Measurements from ENCODE around the gene MRGPRF.

GRCh38 chr11:68970921-68971636 lies 42.0 kb downstream of the MRGPRF start:
- TF ChIP-seq EZH2 (IDR thresholded peaks at IDR 0.05; ENCODE audit: borderline replicate concordance, insufficient read depth, low read depth, low read length, poor library complexity, severe bottlenecking) (no peak), CTCF (IDR thresholded peaks at IDR 0.05) (no peak)

Data from B cell (primary cell).